Ascending aorta (tissue), 1 donor: ENCODE measurements around the gene OR2L5. TPM values are rescaled to one million over a fixed set of nuclear protein-coding genes. Genes with fewer than 3 reads are reported as not detected.

ENCODE experiments used
- total RNA-seq: library from RNA; depleted of rRNA; stranded (reverse); fragments of >200 nt; gene quantifications from one replicate; pipeline ENCODE4 v1.1.0, GENCODE V29; 2016

The OR2L5 gene
- total RNA-seq, 1 donor from 2014 or later: not detected

Other genes starting within 250 kb of the OR2L5 start
- not detected for gene OR14A16, start 189.5 kb upstream of the OR2L5 start, total RNA-seq
- gene OR11L1, start 171.8 kb upstream of the OR2L5 start, total RNA-seq: not detected
- gene TRIM58, start 156.5 kb upstream of the OR2L5 start, total RNA-seq: 0.53 TPM
- not detected for gene OR2W3, start 118.1 kb upstream of the OR2L5 start, total RNA-seq
- gene OR2T8, start 93.4 kb upstream of the OR2L5 start, total RNA-seq: not detected
- gene OR2AJ1, start 88.8 kb upstream of the OR2L5 start, total RNA-seq: not detected
- gene OR2L8, start 64.8 kb upstream of the OR2L5 start, total RNA-seq: not detected
- not detected for gene OR2AK2, start 48.4 kb upstream of the OR2L5 start, total RNA-seq
- gene OR2L2, start 16.4 kb downstream of the OR2L5 start, total RNA-seq: not detected
- gene OR2L3, start 33.2 kb downstream of the OR2L5 start, total RNA-seq: not detected
- gene OR2L13, start 81.5 kb downstream of the OR2L5 start, total RNA-seq: not detected
- gene OR2M5, start 131.5 kb downstream of the OR2L5 start, total RNA-seq: not detected
- not detected for gene OR2M2, start 161.2 kb downstream of the OR2L5 start, total RNA-seq
- gene OR2M3, start 183.6 kb downstream of the OR2L5 start, total RNA-seq: not detected
- not detected for gene OR2M4, start 217.8 kb downstream of the OR2L5 start, total RNA-seq